HG03196 (cell line): ENCODE measurements around the gene SLC16A4.

Source experiments
- ATAC-seq: cut with Tn5 transposase; IDR thresholded peaks from one replicate; pipeline ENCODE4 v1.9.1; 2021; ENCODE audit not compliant: unreplicated experiment

Gene SLC16A4

DNA sequence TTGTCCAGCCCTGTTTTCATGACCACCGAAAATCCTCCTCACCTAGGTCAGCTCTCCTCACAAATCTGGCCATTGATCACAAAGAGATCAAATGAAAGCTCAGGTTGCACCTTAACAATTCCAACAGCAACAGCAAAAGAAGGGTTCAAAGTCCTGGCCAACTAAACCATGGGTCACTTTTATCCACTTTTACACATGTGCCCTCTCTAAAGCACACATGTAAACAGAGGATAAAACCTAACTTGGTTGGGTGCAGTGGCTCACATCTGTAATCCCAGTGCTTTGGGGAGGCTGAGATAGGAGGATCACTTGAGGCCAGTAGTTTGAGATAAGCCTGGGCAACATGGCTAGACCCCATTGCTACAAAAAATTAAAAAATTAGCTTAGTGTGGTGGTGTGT, 55.6 kb downstream of the SLC16A4 start:
- no peak for ATAC-seq

DNA sequence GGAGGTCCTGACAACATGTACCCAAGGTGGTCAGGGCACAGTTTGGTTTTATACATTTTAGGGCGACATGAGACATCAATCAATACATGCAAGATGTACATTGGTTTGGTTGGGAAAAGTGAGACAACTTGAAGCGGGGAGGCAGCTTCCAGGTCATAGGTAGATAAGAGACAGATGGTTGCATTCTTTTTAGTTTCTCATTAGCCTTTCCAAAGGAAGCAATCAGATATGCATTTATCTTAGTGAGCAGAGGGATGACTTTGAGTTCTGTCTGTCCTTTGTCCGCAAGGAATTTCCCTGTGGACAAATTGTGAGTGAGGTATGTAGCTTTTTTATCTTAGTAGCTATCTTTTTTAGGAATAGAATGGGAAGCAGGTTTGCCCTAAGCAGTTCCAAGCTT, 62.1 kb downstream of the SLC16A4 start:
- no peak for ATAC-seq

DNA sequence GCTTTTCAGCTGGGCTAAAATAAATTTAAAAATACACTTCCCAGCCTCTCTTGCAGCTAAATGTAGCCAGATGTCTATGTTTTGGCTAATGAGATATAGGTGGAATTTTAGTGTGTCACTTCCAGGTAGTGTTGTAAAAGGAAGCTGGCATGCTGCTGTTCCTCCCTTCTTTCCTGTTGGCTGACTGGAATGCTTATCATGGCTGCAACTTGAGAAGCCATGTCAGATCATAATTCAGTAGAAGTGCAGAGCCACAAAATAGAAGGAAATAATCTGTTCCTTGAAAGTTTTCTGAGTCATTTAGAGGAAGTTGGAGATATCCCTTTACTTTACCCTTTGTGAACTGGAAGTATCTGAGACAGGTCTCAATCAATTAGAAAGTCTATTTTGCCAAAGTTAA, 62.6 kb downstream of the SLC16A4 start:
- ATAC-seq, result no peak

DNA sequence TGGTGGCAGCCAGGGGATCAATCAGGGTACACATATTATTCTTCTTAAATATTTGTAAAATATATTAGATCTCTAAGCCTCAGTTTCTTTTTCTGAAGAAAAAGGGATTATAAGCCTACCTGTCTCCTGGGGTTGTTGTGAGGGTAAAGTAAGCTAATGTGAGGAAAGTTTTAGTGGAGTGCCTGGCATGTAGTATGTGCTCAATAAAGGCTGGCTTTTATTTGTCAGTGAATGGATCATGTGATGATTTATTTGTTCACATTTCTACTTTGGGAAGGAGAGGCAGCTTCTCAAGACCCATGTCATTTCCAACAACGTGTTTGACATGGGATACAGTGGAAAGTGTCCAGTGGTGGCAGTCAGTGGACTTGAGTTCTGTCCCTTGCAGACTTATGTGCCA, 64.0 kb downstream of the SLC16A4 start:
- ATAC-seq, result no peak

DNA sequence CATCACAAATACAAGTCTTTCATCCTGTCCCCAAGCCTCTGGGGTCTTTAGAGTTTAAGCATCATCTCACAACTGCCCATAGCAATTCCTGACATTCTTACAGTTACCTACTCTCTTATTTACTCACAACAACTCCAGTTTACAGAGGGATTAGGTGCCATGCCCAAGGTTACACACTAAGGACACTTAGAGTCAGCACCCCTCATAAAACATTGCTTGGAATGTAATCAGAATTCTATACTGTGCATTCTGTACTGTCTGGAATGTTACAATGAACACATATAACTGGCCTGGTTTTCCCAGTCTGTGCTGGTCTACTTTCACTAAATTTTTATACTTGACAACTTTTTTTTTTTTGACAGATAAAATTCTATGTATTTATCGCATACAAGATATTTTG, 66.2 kb downstream of the SLC16A4 start:
- ATAC-seq, result no peak

DNA sequence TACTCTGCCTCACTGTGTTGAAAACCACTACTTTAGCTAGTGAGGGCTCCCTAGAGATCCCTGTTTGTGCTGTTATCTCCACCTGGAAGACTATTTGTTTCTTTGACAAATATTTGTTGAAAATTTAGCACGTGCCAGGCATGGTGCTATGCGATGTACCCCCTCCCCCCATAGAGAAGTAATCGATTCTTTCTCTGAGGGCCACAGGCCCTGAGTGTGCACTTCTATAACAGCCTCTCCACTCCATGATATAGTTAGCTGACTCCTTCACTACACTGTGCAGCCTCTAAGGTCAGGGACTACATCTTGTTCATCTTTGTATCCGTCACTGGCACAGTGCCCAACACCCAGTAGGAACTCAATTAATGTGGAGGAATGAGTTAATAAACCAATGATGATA, 69.0 kb downstream of the SLC16A4 start:
- ATAC-seq, result no peak

DNA sequence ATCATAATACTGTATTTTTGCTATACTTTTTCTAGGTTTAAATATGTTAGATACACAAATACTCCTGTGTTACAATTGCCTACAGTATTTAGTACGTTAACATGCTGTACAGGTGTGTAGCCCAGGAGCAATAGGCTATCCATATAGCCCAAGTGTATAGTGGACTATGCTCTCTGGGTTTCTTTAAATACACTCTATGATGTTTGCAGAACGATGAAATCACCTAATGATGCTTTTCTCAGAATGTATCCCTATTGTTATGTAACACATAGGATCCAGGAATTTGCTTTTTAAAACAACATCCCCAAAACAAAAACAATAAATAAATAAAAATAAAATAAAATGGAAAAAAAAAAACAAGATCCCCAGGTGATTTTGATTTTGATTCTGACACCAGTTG, 69.8 kb downstream of the SLC16A4 start:
- ATAC-seq, result no peak

DNA sequence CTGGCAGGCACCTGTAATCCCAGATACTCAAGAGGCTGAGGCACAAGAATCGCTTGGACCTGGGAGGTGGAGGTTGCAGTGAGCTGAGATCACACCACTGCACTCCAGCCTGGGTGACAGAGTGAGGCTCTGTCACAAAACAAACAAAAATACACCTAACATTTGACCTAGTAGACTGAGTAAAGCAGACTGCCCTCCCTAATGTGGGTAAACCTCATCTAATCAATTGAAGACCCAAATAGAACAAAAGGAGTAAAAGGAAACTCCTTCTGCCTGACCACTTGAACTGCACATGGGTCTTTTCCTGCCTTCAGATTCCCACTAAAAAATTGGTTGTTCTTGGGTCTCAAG, 70.7 kb downstream of the SLC16A4 start:
- ATAC-seq, result no peak

DNA sequence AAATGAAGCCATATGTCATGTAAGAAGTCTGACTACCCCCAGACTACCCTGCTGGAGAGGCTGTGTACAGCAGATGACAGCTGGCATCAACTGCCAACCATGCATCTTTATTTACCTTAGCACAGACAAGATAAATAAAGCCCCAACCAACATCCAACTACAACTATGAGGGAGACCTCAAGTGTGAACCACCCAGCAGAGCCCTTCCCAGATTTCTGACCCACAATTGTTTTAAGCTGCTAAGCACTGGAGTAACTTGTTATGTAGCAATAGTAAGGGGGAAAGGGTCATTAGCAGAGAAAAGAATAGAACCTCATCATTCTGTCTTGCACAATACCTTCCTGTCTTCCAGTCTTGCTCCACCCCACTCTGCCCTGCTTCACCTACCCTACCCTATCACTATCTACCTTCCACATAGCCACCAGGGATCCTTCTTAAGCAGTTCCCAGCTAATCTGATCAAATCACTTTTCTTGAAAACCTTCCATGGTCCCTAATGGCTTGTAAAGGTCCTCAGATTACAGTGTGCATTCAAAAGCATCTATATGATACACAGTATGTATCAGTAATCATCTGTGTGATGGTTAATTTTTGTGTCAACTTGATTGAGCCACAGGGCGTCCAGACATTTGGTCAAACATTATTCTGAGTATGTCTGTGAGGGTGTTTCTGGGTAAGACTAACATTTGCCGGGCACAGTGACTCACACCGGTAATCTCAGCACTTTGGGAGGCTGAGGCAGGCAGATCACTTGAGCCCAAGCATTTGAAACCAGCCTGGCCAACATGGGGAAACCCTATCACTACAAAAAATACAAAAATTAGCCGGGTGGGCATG, 71.3 kb downstream of the SLC16A4 start:
- no peak for ATAC-seq

DNA sequence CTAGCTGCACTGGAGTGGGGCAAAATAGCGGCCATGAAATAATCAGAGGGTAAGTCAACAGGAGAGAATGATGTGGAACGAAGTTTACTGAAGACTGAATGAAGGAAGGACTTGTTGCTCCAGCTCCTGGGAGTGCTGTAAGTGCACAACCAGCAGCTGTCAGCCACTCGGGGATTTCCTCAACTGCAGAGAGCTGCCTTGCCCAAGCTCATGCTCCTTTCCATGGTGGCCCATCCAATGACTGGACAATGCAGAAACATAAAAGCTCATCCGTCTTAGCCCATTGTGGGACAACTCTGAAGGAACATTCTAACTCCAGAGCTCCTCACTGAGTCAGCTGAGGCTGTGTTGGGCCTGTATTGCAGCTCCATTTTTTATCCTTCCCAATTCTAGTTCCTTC, 72.8 kb downstream of the SLC16A4 start:
- no peak for ATAC-seq

DNA sequence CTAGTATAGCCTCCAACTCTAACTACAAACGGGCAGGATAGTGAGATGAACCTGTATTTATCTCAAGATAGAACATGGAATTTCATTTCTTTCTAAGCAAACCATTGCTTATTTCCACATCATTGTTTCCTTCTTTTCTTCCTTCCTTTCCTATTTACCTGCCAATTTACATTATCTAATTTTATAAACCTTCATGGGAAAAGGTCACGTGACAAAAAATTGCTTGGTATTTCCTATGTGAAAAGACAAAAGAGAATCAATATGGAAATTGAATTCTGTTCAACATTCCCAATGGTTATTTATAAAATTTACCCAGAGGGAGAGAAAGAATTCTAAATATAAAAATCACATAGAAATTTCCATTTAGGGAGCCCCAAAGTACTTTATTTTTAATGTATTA, 74.1 kb downstream of the SLC16A4 start:
- no peak for ATAC-seq
